ENCODE results near the gene ANKMY1. TPM values are rescaled to one million over a fixed set of nuclear protein-coding genes. Genes with fewer than 3 reads are reported as not detected.

ANKMY1 gene
- total RNA-seq, 4 donors from 2014 or later = 13.3 to 40.8 (median 22.0) TPM

GRCh38 chr2:240519396-240520129 is 38.2 kb downstream of the ANKMY1 start:
- no peak overlapping the region for H3K4me3 ChIP-seq
- intact Hi-C loops (cut with DNase I; ENCODE audit: low total_unique reads) = no loop called here
- TF ChIP-seq POLR2A (IDR thresholded peaks at IDR 0.05) (no peak), CTCF (IDR thresholded peaks at IDR 0.05) (no peak)
- no peak overlapping the region for H3K27ac ChIP-seq
- no peaks in the 10 kb centered on the region for H3K27me3 ChIP-seq
- H3K4me1 ChIP-seq = peaks cover 0 to 5% of the 10 kb centered on the region in 2 donors
- H3K9me3 ChIP-seq = no peaks in the 10 kb centered on the region
- H3K36me3 ChIP-seq = no peaks in the 10 kb centered on the region
- DNase-seq = no peak

GRCh38 chr2:240518981-240519380 is 38.8 kb downstream of the ANKMY1 start:
- TF ChIP-seq POLR2A (IDR thresholded peaks at IDR 0.05) (no peak), CTCF (IDR thresholded peaks at IDR 0.05) (no peak)
- H3K27me3 ChIP-seq = no peaks in the 10 kb centered on the region
- H3K9me3 ChIP-seq = no peaks in the 10 kb centered on the region
- no peak overlapping the region for H3K27ac ChIP-seq
- no peaks in the 10 kb centered on the region for H3K36me3 ChIP-seq
- DNase-seq = no peak
- peaks cover 0 to 5% of the 10 kb centered on the region in 2 donors for H3K4me1 ChIP-seq
- H3K4me3 ChIP-seq = no peak overlapping the region
- intact Hi-C loops (cut with DNase I; ENCODE audit: low total_unique reads) = no loop called here

- no peaks in the 10 kb centered on the region for H3K36me3 ChIP-seq
- TF ChIP-seq POLR2A (IDR thresholded peaks at IDR 0.05) (no peak), CTCF (IDR thresholded peaks at IDR 0.05) (no peak)
- H3K9me3 ChIP-seq = no peaks in the 10 kb centered on the region
- no peak for DNase-seq
- H3K27ac ChIP-seq = no peak overlapping the region
- H3K27me3 ChIP-seq = no peaks in the 10 kb centered on the region
- no peak overlapping the region for H3K4me3 ChIP-seq
- peaks cover 0 to 5% of the 10 kb centered on the region in 2 donors for H3K4me1 ChIP-seq
- intact Hi-C loops (cut with DNase I; ENCODE audit: low total_unique reads) = no loop called here
Observed at GRCh38 chr2:240517342-240517741, 40.4 kb downstream of the ANKMY1 start.

GRCh38 chr2:240514631-240515030 is 43.2 kb downstream of the ANKMY1 start:
- Histone ChIP-seq H3K27ac (no peak overlapping the region), H3K4me3 (no peak overlapping the region), H3K4me1 (no peaks in the 10 kb centered on the region), H3K27me3 (no peaks in the 10 kb centered on the region), H3K36me3 (no peaks in the 10 kb centered on the region), H3K9me3 (no peaks in the 10 kb centered on the region)
- intact Hi-C loops (cut with DNase I; ENCODE audit: low total_unique reads) = no loop called here
- peak in 1 of 2 donors; percentile 7 for DNase-seq
- TF ChIP-seq POLR2A (IDR thresholded peaks at IDR 0.05) (no peak), CTCF (IDR thresholded peaks at IDR 0.05) (no peak)

GRCh38 chr2:240513549-240514287 is 44.1 kb downstream of the ANKMY1 start:
- DNase-seq = peak; percentile 49 to 55
- H3K27me3 ChIP-seq = no peaks in the 10 kb centered on the region
- H3K27ac ChIP-seq = no peak overlapping the region
- H3K4me3 ChIP-seq = no peak overlapping the region
- H3K9me3 ChIP-seq = no peaks in the 10 kb centered on the region
- no peaks in the 10 kb centered on the region for H3K4me1 ChIP-seq
- H3K36me3 ChIP-seq = no peaks in the 10 kb centered on the region
- intact Hi-C loops (cut with DNase I; ENCODE audit: low total_unique reads) = no loop called here
- peak; percentile 35 to 72 (median 51) for TF ChIP-seq CTCF (IDR thresholded peaks at IDR 0.05)
- no peak for TF ChIP-seq POLR2A (IDR thresholded peaks at IDR 0.05)
